Neutrophil (primary cell): Measurements from ENCODE around the gene SYCE1.
"Not testable (repeated sequence)": the region's sequence is repeated elsewhere in the genome, so short reads cannot be mapped to it uniquely, and the experiment has no call there.

Experiments used
- H3K27ac ChIP-seq: fragments of 200-600 bp; sonication (generic); 2 replicates; pipeline ENCODE4 v1.5.1; 2016; ENCODE audit warnings: mild to moderate bottlenecking, moderate library complexity
- H3K27me3 ChIP-seq: fragments of 200-600 bp; sonication (generic); 2 replicates; pipeline ENCODE4 v1.6.0; 2016; ENCODE audit warnings: mild to moderate bottlenecking
- H3K36me3 ChIP-seq: fragments of 200-600 bp; sonication (generic); 2 replicates; pipeline ENCODE4 v1.5.1; 2017
- H3K4me1 ChIP-seq, 2 experiments: fragments of 200-600 bp in 1 of 2; sonication (generic) in 1 of 2; 1 replicate in 1 of 2; 2 replicates in 1 of 2; pipeline versions ENCODE4 v1.5.1 to v1.6.1; 2013 to 2016; ENCODE audit warnings: low read depth in 1 of 2, low read length in 1 of 2, mild to moderate bottlenecking in 1 of 2, moderate library complexity in 1 of 2; ENCODE audit not compliant: control insufficient read depth in 1 of 2, insufficient read depth in 1 of 2
- H3K4me3 ChIP-seq, 2 experiments: fragments of 200-600 bp in 1 of 2; sonication (generic) in 1 of 2; 1 replicate in 1 of 2; 2 replicates in 1 of 2; pipeline ENCODE4 v1.5.1; 2013 to 2016; ENCODE audit warnings: low read depth in 1 of 2, low read length in 1 of 2, mild to moderate bottlenecking in 1 of 2, moderate library complexity in 1 of 2
- H3K9me3 ChIP-seq: fragments of 200-600 bp; sonication (generic); 2 replicates; pipeline ENCODE4 v1.5.1; 2016
- TF ChIP-seq, protein P1 (sequence below): fragments of 200-600 bp; sonication (generic); IDR thresholded peaks from 2 replicates; pipeline ENCODE4 v1.5.1; 2016; ENCODE audit warnings: antibody characterized with exemption

The SYCE1 gene

DNA sequence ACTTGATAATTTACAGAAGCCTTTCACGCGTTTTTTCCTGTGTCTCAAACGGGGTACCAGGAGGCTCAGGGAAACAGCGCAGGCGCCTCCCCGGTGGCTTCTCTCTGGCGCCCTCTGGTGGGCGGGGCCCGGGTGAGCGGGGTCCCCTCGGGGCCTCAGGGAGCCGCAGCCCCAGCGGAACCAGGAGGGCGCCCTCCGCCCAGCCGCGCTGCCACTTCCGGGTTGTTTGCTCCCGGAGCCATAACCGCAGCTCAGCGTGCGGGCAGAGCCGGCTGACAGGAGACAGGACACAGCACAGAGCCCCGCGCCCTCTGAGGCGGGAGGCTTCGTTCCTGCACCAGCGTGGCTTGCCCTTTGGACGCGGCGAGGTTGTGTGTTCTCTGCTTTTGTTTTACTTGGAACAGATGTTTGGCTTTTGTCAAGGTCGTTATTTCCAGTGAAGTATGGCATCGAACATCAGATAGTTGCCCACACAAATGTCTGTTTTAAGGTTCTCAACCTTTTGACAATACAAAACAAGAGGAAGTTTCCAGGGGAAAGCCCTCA lies 45.1 kb downstream of the SYCE1 start:
- no peak overlapping the region for H3K27ac ChIP-seq
- no peaks in the 10 kb centered on the region for H3K36me3 ChIP-seq
- TF ChIP-seq, protein P1, sequence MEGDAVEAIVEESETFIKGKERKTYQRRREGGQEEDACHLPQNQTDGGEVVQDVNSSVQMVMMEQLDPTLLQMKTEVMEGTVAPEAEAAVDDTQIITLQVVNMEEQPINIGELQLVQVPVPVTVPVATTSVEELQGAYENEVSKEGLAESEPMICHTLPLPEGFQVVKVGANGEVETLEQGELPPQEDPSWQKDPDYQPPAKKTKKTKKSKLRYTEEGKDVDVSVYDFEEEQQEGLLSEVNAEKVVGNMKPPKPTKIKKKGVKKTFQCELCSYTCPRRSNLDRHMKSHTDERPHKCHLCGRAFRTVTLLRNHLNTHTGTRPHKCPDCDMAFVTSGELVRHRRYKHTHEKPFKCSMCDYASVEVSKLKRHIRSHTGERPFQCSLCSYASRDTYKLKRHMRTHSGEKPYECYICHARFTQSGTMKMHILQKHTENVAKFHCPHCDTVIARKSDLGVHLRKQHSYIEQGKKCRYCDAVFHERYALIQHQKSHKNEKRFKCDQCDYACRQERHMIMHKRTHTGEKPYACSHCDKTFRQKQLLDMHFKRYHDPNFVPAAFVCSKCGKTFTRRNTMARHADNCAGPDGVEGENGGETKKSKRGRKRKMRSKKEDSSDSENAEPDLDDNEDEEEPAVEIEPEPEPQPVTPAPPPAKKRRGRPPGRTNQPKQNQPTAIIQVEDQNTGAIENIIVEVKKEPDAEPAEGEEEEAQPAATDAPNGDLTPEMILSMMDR = peak; percentile 60
- H3K4me1 ChIP-seq = peaks cover 0 to 6% of the 10 kb centered on the region in 2 experiments
- H3K27me3 ChIP-seq = peaks cover 78% of the 10 kb centered on the region
- no peak overlapping the region for H3K4me3 ChIP-seq
- H3K9me3 ChIP-seq = peaks cover 11% of the 10 kb centered on the region

DNA sequence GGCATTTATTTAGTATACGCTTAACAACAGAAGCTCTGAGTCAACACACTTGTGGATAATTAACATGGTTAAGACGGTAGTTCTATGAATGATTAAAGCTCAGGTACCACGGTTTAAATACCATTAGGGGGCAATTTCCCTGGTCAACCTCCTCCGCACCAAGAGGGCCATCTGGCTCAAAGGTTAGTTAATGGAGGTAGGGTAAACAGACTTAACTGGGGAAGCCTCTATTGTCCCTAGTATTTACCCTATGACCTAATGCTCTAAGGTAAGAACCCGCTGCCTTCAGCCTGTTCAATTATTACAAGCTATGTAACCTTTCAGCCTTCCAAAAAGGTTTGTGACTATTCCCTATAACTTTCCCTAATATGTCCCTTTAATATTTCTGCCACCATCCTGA lies 46.9 kb downstream of the SYCE1 start:
- not testable (repeated sequence) for H3K27ac ChIP-seq, H3K4me1 ChIP-seq, H3K4me3 ChIP-seq, H3K9me3 ChIP-seq, H3K36me3 ChIP-seq
- peaks cover 74% of the 10 kb centered on the region for H3K27me3 ChIP-seq

DNA sequence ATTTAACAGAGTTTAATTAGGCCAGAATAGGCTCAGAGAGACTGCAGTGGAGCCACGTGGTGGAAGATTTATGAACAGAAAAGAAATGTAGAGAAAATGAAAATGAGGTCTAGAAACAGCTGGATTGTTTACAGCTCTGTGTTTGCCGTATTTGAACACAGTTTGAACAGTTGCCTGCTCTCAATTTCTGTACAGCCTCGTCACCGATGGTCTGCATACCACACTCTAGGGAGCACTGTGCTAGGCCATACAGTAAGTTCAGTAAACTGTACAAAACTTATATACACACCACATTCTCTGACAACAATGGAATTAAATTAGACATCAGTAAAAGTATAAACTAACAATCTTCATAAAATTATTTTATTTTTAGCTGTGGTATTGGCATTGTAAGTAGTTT lies 49.3 kb downstream of the SYCE1 start:
- H3K4me3 ChIP-seq = no peak overlapping the region
- H3K27ac ChIP-seq = no peak overlapping the region
- TF ChIP-seq, protein P1 = no peak
- no peaks in the 10 kb centered on the region for H3K9me3 ChIP-seq
- H3K27me3 ChIP-seq = peaks cover 70% of the 10 kb centered on the region
- no peaks in the 10 kb centered on the region for H3K36me3 ChIP-seq
- peaks cover 0 to 6% of the 10 kb centered on the region in 2 experiments for H3K4me1 ChIP-seq

DNA sequence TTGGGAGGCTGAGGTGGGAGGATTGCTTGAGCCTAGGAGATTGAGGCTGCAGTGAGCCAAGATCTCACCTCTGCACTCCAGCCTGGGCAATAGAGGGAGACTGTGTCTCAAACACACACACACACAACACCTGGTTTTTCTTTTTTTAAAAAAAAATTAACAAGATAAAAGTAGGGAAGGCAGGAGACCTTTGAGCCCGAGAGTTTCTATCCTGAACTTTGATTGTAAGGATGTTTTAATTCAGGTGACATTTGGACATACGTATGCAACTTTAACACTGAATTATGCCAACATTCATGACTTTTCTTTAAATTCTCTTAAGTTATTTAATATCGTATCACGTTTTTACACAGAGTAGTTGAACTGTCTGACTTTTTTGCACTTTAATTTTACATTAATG lies 49.9 kb downstream of the SYCE1 start:
- no peaks in the 10 kb centered on the region for H3K9me3 ChIP-seq
- TF ChIP-seq, protein P1 = no peak
- peaks cover 0 to 6% of the 10 kb centered on the region in 2 experiments for H3K4me1 ChIP-seq

DNA sequence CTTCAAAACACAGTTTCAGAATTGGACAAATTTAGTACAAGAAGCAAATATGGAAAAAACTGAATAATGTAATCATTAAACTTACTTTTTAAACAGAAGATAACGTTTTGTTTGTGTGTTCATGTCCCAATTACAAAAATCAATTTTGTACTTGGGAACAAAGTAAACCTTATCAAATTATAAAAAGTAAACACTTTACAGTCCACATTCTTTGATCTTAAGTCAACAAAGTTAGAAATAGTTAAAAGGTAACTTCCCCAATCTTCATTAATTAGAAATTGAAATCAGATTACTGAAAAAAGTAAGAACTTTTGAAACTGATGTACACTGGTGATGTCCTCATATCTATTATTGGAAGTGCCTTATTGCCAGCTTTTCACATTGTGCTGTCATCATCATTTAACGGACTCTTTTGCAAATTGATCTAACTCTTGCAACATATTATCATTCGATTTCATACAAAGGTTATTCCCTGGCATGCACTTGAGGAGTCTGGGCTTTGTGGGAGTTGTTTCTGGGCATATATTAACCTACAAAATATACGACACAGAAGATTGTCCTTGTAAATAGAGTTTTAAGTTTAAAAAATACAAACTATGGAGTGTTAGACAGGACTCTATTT lies 53.4 kb downstream of the SYCE1 start:
- H3K27me3 ChIP-seq = peaks cover 54% of the 10 kb centered on the region
- H3K36me3 ChIP-seq = no peaks in the 10 kb centered on the region
- TF ChIP-seq, protein P1 = no peak
- no peaks in the 10 kb centered on the region for H3K4me1 ChIP-seq
- no peak overlapping the region for H3K27ac ChIP-seq
- no peak overlapping the region for H3K4me3 ChIP-seq
- H3K9me3 ChIP-seq = no peaks in the 10 kb centered on the region

More for the DNA sequence above, 49.9 kb downstream of the SYCE1 start:
- Histone ChIP-seq H3K27me3 (peaks cover 70% of the 10 kb centered on the region), H3K4me3 (no peak overlapping the region), H3K27ac (no peak overlapping the region), H3K36me3 (no peaks in the 10 kb centered on the region)

DNA sequence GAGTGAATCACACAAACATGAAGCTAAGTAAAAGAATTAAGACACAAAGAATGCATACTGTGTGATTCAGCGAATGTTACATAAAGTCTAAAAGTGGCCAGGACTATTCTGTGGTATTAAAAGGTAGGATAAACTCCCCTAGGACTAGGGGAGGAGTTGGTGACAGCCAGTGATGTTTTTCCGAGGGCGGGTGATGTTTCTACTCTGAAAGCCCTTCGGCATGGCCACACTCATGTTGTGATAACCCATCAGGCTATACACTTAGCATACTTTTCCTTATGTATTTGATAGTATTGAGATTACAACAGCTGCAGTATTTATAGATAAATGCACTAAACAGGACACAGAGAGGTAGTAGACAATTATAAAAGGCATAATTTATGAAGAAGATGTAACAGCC lies 54.0 kb downstream of the SYCE1 start:
- Histone ChIP-seq H3K36me3 (no peaks in the 10 kb centered on the region), H3K9me3 (no peaks in the 10 kb centered on the region), H3K27me3 (peaks cover 48% of the 10 kb centered on the region), H3K4me3 (no peak overlapping the region), H3K4me1 (no peaks in the 10 kb centered on the region), H3K27ac (no peak overlapping the region)
- TF ChIP-seq, protein P1 = no peak
